Measurements from ENCODE around the gene CFAP74.

Gene CFAP74

GRCh38 chr1:2003541-2004131, at the start of gene CFAP74:
TSS of gene CFAP74 (minus strand) at chr1:2003786. CDS start at chr1:1990956, 12,830 bp downstream.
- DNase-seq (ENCODE audit: low spot score) (peak; percentile 88), FAIRE-seq (no peak)

- DNase-seq (ENCODE audit: low spot score) (no peak), FAIRE-seq (no peak)
Measured at GRCh38 chr1:2053217-2053616, 49.6 kb upstream of the CFAP74 start.

- no peak for DNase-seq (ENCODE audit: low spot score)
- FAIRE-seq = no peak
Measured at GRCh38 chr1:2052756-2053155, 49.2 kb upstream of the CFAP74 start.

- no peak for FAIRE-seq
- DNase-seq (ENCODE audit: low spot score) = no peak
Measured at GRCh38 chr1:2052054-2052679, 48.6 kb upstream of the CFAP74 start.

GRCh38 chr1:2050793-2051682, 47.5 kb upstream of the CFAP74 start:
- FAIRE-seq (no peak), DNase-seq (ENCODE audit: low spot score) (no peak)

GRCh38 chr1:2050461-2050792, 46.8 kb upstream of the CFAP74 start:
- DNase-seq (ENCODE audit: low spot score) = no peak
- FAIRE-seq = no peak

- FAIRE-seq (no peak), DNase-seq (ENCODE audit: low spot score) (peak; percentile 97)
Measured at GRCh38 chr1:2049718-2050431, 46.3 kb upstream of the CFAP74 start, which contains the start of gene PRKCZ. TSS of gene PRKCZ (plus strand) at chr1:2050411. CDS start at chr1:2050631, 220 bp downstream.

GRCh38 chr1:2049225-2049717, 45.7 kb upstream of the CFAP74 start:
- peak; percentile 69 for DNase-seq (ENCODE audit: low spot score)

GRCh38 chr1:2047749-2048729, 44.5 kb upstream of the CFAP74 start:
- no peak for FAIRE-seq
- no peak for DNase-seq (ENCODE audit: low spot score)

More at GRCh38 chr1:2049225-2049717, 45.7 kb upstream of the CFAP74 start:
- no peak for FAIRE-seq

GRCh38 chr1:2046953-2047748, 43.6 kb upstream of the CFAP74 start:
- FAIRE-seq = no peak

GRCh38 chr1:2046174-2046917, 42.8 kb upstream of the CFAP74 start:
- FAIRE-seq = no peak
- DNase-seq (ENCODE audit: low spot score) = peak; percentile 53

More at GRCh38 chr1:2046953-2047748, 43.6 kb upstream of the CFAP74 start:
- no peak for DNase-seq (ENCODE audit: low spot score)

GRCh38 chr1:2045468-2046173, 42.0 kb upstream of the CFAP74 start:
- FAIRE-seq = peak; percentile 76

GRCh38 chr1:2044510-2045319, 41.1 kb upstream of the CFAP74 start:
- FAIRE-seq (no peak), DNase-seq (ENCODE audit: low spot score) (peak; percentile 77)

More at GRCh38 chr1:2045468-2046173, 42.0 kb upstream of the CFAP74 start:
- DNase-seq (ENCODE audit: low spot score) = no peak

- no peak for DNase-seq (ENCODE audit: low spot score)
- no peak for FAIRE-seq
Measured at GRCh38 chr1:2043886-2044285, 40.3 kb upstream of the CFAP74 start.

- DNase-seq (ENCODE audit: low spot score) (no peak), FAIRE-seq (no peak)
Measured at GRCh38 chr1:2042830-2043773, 39.5 kb upstream of the CFAP74 start.

GRCh38 chr1:2041887-2042286, 38.3 kb upstream of the CFAP74 start:
- peak; percentile 82 for FAIRE-seq
- no peak for DNase-seq (ENCODE audit: low spot score)
